IPS DF 6.9 (cell line): ENCODE data around the gene ADH7.

Source experiments
- DNase-seq: peaks from one replicate; pipeline ENCODE4 v3.0.0-alpha.2; 2013; ENCODE audit warnings: low read depth, low spot score
- H3K27ac ChIP-seq: one replicate; pipeline ENCODE4 v1.5.1; 2013; ENCODE audit warnings: low read length, control low read depth
- H3K27me3 ChIP-seq: 2 replicates; pipeline ENCODE4 v1.6.1; 2013; ENCODE audit warnings: mild to moderate bottlenecking, low read length; ENCODE audit not compliant: control insufficient read depth, insufficient read depth
- H3K36me3 ChIP-seq: 2 replicates; pipeline ENCODE4 v1.6.1; 2013; ENCODE audit warnings: low read length; ENCODE audit not compliant: control insufficient read depth, insufficient read depth
- H3K4me1 ChIP-seq: 2 replicates; pipeline ENCODE4 v1.6.1; 2013; ENCODE audit warnings: low read length; ENCODE audit not compliant: control insufficient read depth, insufficient read depth
- H3K4me3 ChIP-seq: 2 replicates; pipeline ENCODE4 v1.5.1; 2013; ENCODE audit warnings: mild to moderate bottlenecking, low read length
- H3K9me3 ChIP-seq: 2 replicates; pipeline ENCODE4 v1.6.1; 2013; ENCODE audit warnings: low read length, inconsistent platforms; ENCODE audit not compliant: control insufficient read depth, insufficient read depth
- WGBS: extraction: QIAGEN DNeasy Blood & Tissue Kit; methylation state at CpG from one replicate; pipeline ENCODE4 v1.1.7; 2013; ENCODE audit warnings: mixed read lengths, missing lambda C conversion rate; ENCODE audit not compliant: insufficient read length, insufficient coverage; 5-methylcytosine and 5-hydroxymethylcytosine counted together

Gene ADH7

DNA sequence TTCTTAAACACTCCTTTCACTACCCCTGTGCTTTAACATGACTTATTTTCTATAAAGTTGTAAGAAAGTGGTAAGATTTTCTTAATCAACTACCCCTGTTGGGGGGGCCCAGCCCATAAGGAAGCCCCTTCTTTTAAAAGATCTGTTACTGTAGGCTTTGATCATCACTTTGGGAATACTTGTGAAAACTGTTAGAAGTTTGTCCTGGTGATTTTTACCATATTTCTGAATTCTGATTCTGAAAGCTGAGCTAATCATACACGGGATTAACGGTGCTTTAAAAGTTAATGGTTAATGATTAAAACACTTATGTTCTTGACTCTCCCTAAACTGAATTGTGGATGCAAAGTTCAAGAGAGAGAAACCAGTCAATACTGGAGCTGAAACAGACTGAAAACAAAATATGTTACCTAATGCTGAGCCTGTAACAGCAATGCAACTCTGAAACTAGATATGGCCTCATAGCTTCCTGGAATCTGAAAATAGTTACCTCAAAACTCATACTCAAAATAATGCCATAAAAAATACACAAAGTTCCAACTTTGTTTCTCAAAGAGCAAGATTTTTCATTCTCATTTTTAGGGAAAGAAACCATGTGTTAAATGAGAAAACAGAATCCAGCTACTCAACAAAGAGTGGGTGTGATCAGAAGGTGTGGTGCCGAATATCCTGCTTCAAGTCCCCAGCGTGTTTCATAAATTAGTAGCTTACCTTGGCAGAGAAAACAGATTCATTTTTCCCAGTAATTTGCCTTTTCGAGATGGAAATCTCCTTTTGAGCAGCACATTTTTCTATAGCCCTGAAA is 31.6 kb downstream of the ADH7 start:
- no peak for DNase-seq
- no peaks in the 10 kb centered on the region for H3K9me3 ChIP-seq
- H3K4me1 ChIP-seq, result no peaks in the 10 kb centered on the region
- no CpG with 5 or more reads among the region's 5 CpGs for WGBS
- no peaks in the 10 kb centered on the region for H3K27me3 ChIP-seq
- no peak overlapping the region for H3K27ac ChIP-seq
- no peak overlapping the region for H3K4me3 ChIP-seq
- H3K36me3 ChIP-seq, result no peaks in the 10 kb centered on the region

DNA sequence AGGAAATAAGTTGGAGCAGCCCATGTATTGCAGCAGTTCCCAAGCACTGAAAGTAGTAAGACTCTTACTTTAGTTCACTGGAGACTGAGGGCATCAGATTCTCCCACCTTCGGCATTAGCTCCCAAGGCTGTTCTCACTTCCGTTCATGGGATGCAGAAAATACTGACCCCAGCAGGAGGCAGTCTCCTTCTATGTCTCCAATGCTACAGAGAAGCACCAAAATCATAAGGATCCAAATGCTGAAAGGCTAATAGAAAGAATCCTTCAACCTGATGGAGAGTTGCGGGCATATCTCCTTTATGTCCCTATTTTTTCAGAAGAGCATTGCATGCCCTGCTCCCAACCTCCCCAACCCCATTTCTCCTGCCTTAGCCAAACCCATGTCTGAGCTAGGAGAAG is 32.4 kb downstream of the ADH7 start:
- DNase-seq, result no peak
- H3K27me3 ChIP-seq, result no peaks in the 10 kb centered on the region
- H3K4me3 ChIP-seq, result no peak overlapping the region
- WGBS, result no CpG with 5 or more reads among the region's 3 CpGs
- no peak overlapping the region for H3K27ac ChIP-seq
- no peaks in the 10 kb centered on the region for H3K4me1 ChIP-seq
- H3K9me3 ChIP-seq, result no peaks in the 10 kb centered on the region
- no peaks in the 10 kb centered on the region for H3K36me3 ChIP-seq

GRCh38 chr4:99400831-99401230 is 34.3 kb downstream of the ADH7 start:
- H3K4me3 ChIP-seq, result no peak overlapping the region
- H3K4me1 ChIP-seq, result no peaks in the 10 kb centered on the region
- H3K27me3 ChIP-seq, result no peaks in the 10 kb centered on the region
- no peaks in the 10 kb centered on the region for H3K9me3 ChIP-seq
- no peak overlapping the region for H3K27ac ChIP-seq
- DNase-seq, result no peak
- no peaks in the 10 kb centered on the region for H3K36me3 ChIP-seq

GRCh38 chr4:99399017-99399416 is 36.1 kb downstream of the ADH7 start:
- Histone ChIP-seq H3K27ac (no peak overlapping the region), H3K27me3 (no peaks in the 10 kb centered on the region), H3K36me3 (no peaks in the 10 kb centered on the region), H3K9me3 (no peaks in the 10 kb centered on the region), H3K4me1 (no peaks in the 10 kb centered on the region), H3K4me3 (no peak overlapping the region)
- WGBS, result no CpG with 5 or more reads among the region's 1 CpG
- DNase-seq, result no peak

- Histone ChIP-seq H3K4me1 (no peaks in the 10 kb centered on the region), H3K27ac (no peak overlapping the region), H3K9me3 (no peaks in the 10 kb centered on the region), H3K27me3 (no peaks in the 10 kb centered on the region), H3K36me3 (no peaks in the 10 kb centered on the region), H3K4me3 (no peak overlapping the region)
- WGBS, result no CpG with 5 or more reads among the region's 3 CpGs
- no peak for DNase-seq
These were observed 39.4 kb downstream of the ADH7 start for GRCh38 chr4:99395595-99396364.

- Histone ChIP-seq H3K4me1 (no peaks in the 10 kb centered on the region), H3K4me3 (no peak overlapping the region), H3K36me3 (no peaks in the 10 kb centered on the region), H3K27ac (no peak overlapping the region), H3K9me3 (no peaks in the 10 kb centered on the region), H3K27me3 (no peaks in the 10 kb centered on the region)
- DNase-seq, result no peak
These were observed 40.2 kb downstream of the ADH7 start for GRCh38 chr4:99394896-99395295.

- Histone ChIP-seq H3K4me3 (no peak overlapping the region), H3K27ac (no peak overlapping the region), H3K27me3 (no peaks in the 10 kb centered on the region), H3K36me3 (no peaks in the 10 kb centered on the region), H3K9me3 (no peaks in the 10 kb centered on the region), H3K4me1 (no peaks in the 10 kb centered on the region)
- WGBS, result no CpG with 5 or more reads among the region's 1 CpG
- DNase-seq, result no peak
These were observed 45.1 kb downstream of the ADH7 start for GRCh38 chr4:99390055-99390454.

DNA sequence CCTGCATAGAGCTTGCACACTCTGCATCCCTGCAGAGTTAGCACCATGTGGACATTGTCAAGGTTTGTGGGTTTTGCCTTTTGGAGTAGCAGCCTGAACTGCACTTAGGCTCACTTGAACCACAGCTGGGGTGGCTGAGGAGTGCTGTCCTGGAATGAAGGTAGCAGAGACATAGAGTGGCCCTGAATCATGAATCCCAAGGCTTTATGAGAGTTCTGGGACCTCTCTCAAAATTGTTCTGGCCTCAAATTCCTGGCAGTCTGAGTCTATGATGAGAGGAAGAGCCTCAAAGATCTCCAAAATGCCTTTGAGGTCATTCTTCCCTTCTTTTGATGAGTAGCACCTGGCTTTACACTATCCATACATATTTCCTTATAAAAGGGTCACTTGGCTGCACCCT is 45.5 kb downstream of the ADH7 start:
- no peak overlapping the region for H3K4me3 ChIP-seq
- no peaks in the 10 kb centered on the region for H3K9me3 ChIP-seq
- no peaks in the 10 kb centered on the region for H3K4me1 ChIP-seq
- no peak for DNase-seq
- H3K27ac ChIP-seq, result no peak overlapping the region
- no peaks in the 10 kb centered on the region for H3K27me3 ChIP-seq
- no peaks in the 10 kb centered on the region for H3K36me3 ChIP-seq

DNA sequence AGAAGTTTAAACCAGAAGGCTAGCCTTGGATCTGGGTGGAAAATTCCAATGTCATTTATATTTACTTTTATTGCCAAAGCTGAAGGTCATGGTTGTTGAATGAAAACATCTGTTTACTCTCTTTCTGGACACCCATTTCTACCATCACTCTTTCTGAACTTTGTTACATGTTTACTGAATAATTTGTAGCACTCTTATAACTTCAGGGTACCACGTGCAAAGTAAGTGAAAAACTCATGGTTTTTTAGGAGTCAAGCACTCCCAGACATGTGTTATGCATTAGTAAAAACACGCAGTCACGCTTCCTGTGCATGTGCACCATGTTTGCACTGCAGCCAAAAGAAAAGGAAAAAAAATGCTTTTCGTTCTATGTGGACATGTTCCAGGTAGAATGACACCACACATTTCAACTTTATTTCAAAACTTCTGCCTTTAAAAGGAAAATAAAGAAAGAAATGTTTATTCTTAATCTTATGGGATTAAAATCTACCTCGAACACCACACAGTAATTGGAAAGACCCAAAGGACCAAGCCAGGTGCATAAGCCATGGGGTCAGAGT is 51.2 kb downstream of the ADH7 start:
- no peaks in the 10 kb centered on the region for H3K27me3 ChIP-seq
- DNase-seq, result no peak
- no peaks in the 10 kb centered on the region for H3K9me3 ChIP-seq
- H3K4me3 ChIP-seq, result no peak overlapping the region
- no peaks in the 10 kb centered on the region for H3K4me1 ChIP-seq
- H3K36me3 ChIP-seq, result no peaks in the 10 kb centered on the region
- H3K27ac ChIP-seq, result no peak overlapping the region
- no CpG with 5 or more reads among the region's 5 CpGs for WGBS

DNA sequence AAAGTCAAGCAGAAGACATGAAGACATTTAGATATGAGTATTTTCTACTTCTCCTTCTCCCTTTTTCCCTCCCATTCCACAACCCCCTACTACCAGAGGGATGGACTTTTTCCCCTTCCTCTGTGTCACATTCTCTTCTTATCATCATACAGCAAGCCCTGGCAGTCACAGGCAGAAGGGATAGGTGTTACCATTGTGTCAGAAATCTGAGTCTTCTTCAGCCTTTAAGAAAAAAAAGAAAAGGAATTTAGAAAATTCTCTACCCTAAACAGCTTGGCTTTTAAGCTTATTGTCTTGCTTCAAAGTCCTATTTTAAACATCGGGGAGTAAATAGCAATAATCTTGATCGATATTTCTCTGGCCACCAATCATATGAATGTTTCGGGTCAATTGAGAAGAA is 51.7 kb downstream of the ADH7 start:
- no peak overlapping the region for H3K4me3 ChIP-seq
- H3K27me3 ChIP-seq, result no peaks in the 10 kb centered on the region
- no peaks in the 10 kb centered on the region for H3K36me3 ChIP-seq
- no peak for DNase-seq
- H3K9me3 ChIP-seq, result no peaks in the 10 kb centered on the region
- no peaks in the 10 kb centered on the region for H3K4me1 ChIP-seq
- no peak overlapping the region for H3K27ac ChIP-seq
- WGBS, result no CpG with 5 or more reads among the region's 3 CpGs
